ENCODE measurements around the gene PPP1R2. TPM values are rescaled to one million over a fixed set of nuclear protein-coding genes. Genes with fewer than 3 reads are reported as not detected.
"Not testable (repeated sequence)": the region's sequence is repeated elsewhere in the genome, so short reads cannot be mapped to it uniquely, and the experiment has no call there.

Gene PPP1R2
- total and polyA plus RNA-seq, 2 experiments from 2014 or later: 63.0 to 474 TPM

GRCh38 chr3:195531683-195532082, 11.4 kb downstream of the PPP1R2 start:
- Histone ChIP-seq H3K9me3 (ENCODE audit: low read depth) (no peaks in the 10 kb centered on the region), H3K4me3 (no peak overlapping the region), H3K36me3 (no peaks in the 10 kb centered on the region), H3K27me3 (no peaks in the 10 kb centered on the region), H3K27ac (no peak overlapping the region), H3K4me1 (ENCODE audit: low read depth) (peaks cover 6% of the 10 kb centered on the region)
- DNase-seq (ENCODE audit: low read depth in 1 of 2, low spot score in 1 of 2): no peak
- no peak for TF ChIP-seq CTCF (IDR thresholded peaks at IDR 0.05; ENCODE audit: low read depth, low read length)

GRCh38 chr3:195526492-195526891, 16.6 kb downstream of the PPP1R2 start:
- no peak overlapping the region for H3K27ac ChIP-seq
- no peaks in the 10 kb centered on the region for H3K4me1 ChIP-seq (ENCODE audit: low read depth)
- H3K27me3 ChIP-seq: no peaks in the 10 kb centered on the region
- H3K36me3 ChIP-seq: peaks cover 14% of the 10 kb centered on the region
- no peak for DNase-seq (ENCODE audit: low read depth in 1 of 2, low spot score in 1 of 2)
- no peak for TF ChIP-seq CTCF (IDR thresholded peaks at IDR 0.05; ENCODE audit: low read depth, low read length)
- no peaks in the 10 kb centered on the region for H3K9me3 ChIP-seq (ENCODE audit: low read depth)
- no peak overlapping the region for H3K4me3 ChIP-seq

GRCh38 chr3:195524171-195524896, 18.8 kb downstream of the PPP1R2 start:
- H3K27ac ChIP-seq: no peak overlapping the region
- no peak for TF ChIP-seq CTCF (IDR thresholded peaks at IDR 0.05; ENCODE audit: low read depth, low read length)
- no peaks in the 10 kb centered on the region for H3K9me3 ChIP-seq (ENCODE audit: low read depth)

GRCh38 chr3:195522254-195523023, 20.7 kb downstream of the PPP1R2 start:
- Histone ChIP-seq H3K27ac (no peak overlapping the region), H3K4me3 (no peak overlapping the region), H3K9me3 (ENCODE audit: low read depth) (no peaks in the 10 kb centered on the region), H3K36me3 (peaks cover 19% of the 10 kb centered on the region), H3K27me3 (no peaks in the 10 kb centered on the region), H3K4me1 (ENCODE audit: low read depth) (no peaks in the 10 kb centered on the region)
- peak; percentile 51 to 57 for DNase-seq (ENCODE audit: low read depth in 1 of 2, low spot score in 1 of 2)
- TF ChIP-seq CTCF (IDR thresholded peaks at IDR 0.05; ENCODE audit: low read depth, low read length): peak; percentile 42

More at GRCh38 chr3:195524171-195524896, 18.8 kb downstream of the PPP1R2 start:
- peaks cover 14% of the 10 kb centered on the region for H3K36me3 ChIP-seq
- H3K27me3 ChIP-seq: no peaks in the 10 kb centered on the region
- no peak for DNase-seq (ENCODE audit: low read depth in 1 of 2, low spot score in 1 of 2)
- no peaks in the 10 kb centered on the region for H3K4me1 ChIP-seq (ENCODE audit: low read depth)
- H3K4me3 ChIP-seq: no peak overlapping the region

- Histone ChIP-seq H3K27me3 (no peaks in the 10 kb centered on the region), H3K4me1 (ENCODE audit: low read depth) (peaks cover 26% of the 10 kb centered on the region), H3K9me3 (ENCODE audit: low read depth) (no peaks in the 10 kb centered on the region), H3K27ac (no peak overlapping the region), H3K36me3 (peaks cover 15% of the 10 kb centered on the region), H3K4me3 (no peak overlapping the region)
- no peak for DNase-seq (ENCODE audit: low read depth in 1 of 2, low spot score in 1 of 2)
- TF ChIP-seq CTCF (IDR thresholded peaks at IDR 0.05; ENCODE audit: low read depth, low read length): no peak
Observed at GRCh38 chr3:195517030-195517429, 26.1 kb downstream of the PPP1R2 start.

- Histone ChIP-seq H3K36me3 (peaks cover 15% of the 10 kb centered on the region), H3K4me1 (ENCODE audit: low read depth) (peaks cover 26% of the 10 kb centered on the region)
- H3K4me3 ChIP-seq; H3K27me3 ChIP-seq; H3K9me3 ChIP-seq (ENCODE audit: low read depth); H3K27ac ChIP-seq; DNase-seq (ENCODE audit: low read depth in 1 of 2, low spot score in 1 of 2): not testable (repeated sequence)
Observed at GRCh38 chr3:195514610-195515235, 28.4 kb downstream of the PPP1R2 start.

Data from cardiac muscle cell (in vitro differentiated cells and primary cell).